ENCODE measurements around the gene ZC3H6.

ZC3H6 gene, protein sequence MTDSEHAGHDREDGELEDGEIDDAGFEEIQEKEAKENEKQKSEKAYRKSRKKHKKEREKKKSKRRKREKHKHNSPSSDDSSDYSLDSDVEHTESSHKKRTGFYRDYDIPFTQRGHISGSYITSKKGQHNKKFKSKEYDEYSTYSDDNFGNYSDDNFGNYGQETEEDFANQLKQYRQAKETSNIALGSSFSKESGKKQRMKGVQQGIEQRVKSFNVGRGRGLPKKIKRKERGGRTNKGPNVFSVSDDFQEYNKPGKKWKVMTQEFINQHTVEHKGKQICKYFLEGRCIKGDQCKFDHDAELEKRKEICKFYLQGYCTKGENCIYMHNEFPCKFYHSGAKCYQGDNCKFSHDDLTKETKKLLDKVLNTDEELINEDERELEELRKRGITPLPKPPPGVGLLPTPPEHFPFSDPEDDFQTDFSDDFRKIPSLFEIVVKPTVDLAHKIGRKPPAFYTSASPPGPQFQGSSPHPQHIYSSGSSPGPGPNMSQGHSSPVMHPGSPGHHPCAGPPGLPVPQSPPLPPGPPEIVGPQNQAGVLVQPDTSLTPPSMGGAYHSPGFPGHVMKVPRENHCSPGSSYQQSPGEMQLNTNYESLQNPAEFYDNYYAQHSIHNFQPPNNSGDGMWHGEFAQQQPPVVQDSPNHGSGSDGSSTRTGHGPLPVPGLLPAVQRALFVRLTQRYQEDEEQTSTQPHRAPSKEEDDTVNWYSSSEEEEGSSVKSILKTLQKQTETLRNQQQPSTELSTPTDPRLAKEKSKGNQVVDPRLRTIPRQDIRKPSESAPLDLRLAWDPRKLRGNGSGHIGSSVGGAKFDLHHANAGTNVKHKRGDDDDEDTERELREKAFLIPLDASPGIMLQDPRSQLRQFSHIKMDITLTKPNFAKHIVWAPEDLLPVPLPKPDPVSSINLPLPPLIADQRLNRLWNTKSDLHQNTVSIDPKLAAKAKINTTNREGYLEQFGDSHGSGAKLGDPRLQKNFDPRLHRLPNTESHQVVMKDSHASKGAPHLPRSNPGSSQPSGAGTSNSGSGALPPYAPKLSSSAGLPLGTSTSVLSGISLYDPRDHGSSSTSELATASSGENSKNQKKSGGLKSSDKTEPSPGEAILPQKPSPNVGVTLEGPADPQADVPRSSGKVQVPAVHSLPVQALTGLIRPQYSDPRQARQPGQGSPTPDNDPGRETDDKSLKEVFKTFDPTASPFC

GRCh38 chr2:112275311-112275886, at the start of gene ZC3H6:
Gene ZC3H6, plus strand, starts transcription at chr2:112275597. Its CDS starts 398 bp downstream, at chr2:112275995.
- peak; percentile 99 for DNase-seq (ENCODE audit: low read depth)
- peak within 1 kb of the TSS; percentile 99 for H3K4me3 ChIP-seq (ENCODE audit: low read depth, low read length)
- TF ChIP-seq, protein P1, sequence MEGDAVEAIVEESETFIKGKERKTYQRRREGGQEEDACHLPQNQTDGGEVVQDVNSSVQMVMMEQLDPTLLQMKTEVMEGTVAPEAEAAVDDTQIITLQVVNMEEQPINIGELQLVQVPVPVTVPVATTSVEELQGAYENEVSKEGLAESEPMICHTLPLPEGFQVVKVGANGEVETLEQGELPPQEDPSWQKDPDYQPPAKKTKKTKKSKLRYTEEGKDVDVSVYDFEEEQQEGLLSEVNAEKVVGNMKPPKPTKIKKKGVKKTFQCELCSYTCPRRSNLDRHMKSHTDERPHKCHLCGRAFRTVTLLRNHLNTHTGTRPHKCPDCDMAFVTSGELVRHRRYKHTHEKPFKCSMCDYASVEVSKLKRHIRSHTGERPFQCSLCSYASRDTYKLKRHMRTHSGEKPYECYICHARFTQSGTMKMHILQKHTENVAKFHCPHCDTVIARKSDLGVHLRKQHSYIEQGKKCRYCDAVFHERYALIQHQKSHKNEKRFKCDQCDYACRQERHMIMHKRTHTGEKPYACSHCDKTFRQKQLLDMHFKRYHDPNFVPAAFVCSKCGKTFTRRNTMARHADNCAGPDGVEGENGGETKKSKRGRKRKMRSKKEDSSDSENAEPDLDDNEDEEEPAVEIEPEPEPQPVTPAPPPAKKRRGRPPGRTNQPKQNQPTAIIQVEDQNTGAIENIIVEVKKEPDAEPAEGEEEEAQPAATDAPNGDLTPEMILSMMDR (IDR thresholded peaks at IDR 0.05; ENCODE audit: low read depth, low read length): no peak
- TF ChIP-seq, protein P2, sequence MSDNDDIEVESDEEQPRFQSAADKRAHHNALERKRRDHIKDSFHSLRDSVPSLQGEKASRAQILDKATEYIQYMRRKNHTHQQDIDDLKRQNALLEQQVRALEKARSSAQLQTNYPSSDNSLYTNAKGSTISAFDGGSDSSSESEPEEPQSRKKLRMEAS (IDR thresholded peaks at IDR 0.05; ENCODE audit: low read depth, low read length): peak; percentile 46; the same call in 1 of the 2 replicates
- peak; percentile 77 for TF ChIP-seq MYC (IDR thresholded peaks at IDR 0.05; ENCODE audit: low read depth, low read length)
- TF ChIP-seq POLR2A (IDR thresholded peaks at IDR 0.05; ENCODE audit: extremely low read depth, insufficient read length): peak; percentile 95

- no peak overlapping the region for H3K4me3 ChIP-seq (ENCODE audit: low read depth, low read length)
- TF ChIP-seq MYC (IDR thresholded peaks at IDR 0.05; ENCODE audit: low read depth, low read length): no peak
- TF ChIP-seq, protein P2 (IDR thresholded peaks at IDR 0.05; ENCODE audit: low read depth, low read length): no peak
- TF ChIP-seq, protein P1 (IDR thresholded peaks at IDR 0.05; ENCODE audit: low read depth, low read length): no peak
- no peak for TF ChIP-seq POLR2A (IDR thresholded peaks at IDR 0.05; ENCODE audit: extremely low read depth, insufficient read length)
- no peak for DNase-seq (ENCODE audit: low read depth)
Observed at GRCh38 chr2:112229348-112229747, 46.0 kb upstream of the ZC3H6 start.

DNA sequence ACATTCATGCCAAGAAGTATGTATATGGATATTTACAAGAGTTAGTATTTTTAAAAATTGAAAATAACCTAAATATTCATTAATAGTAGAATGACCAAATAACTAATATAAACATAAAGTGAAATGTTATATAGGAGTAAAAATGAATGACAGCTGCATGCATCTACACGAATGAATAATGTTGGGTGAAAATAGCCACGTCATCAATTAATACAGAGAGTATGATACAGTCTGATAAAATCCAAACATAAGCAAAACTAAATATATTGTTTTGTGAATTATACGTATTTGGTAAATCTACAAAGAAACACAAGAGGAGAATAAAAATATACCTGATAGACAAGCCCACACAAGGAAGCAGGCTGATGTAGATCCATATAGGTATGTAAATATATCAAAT, 45.0 kb upstream of the ZC3H6 start:
- H3K4me3 ChIP-seq (ENCODE audit: low read depth, low read length): no peak overlapping the region
- TF ChIP-seq POLR2A (IDR thresholded peaks at IDR 0.05; ENCODE audit: extremely low read depth, insufficient read length) (no peak), MYC (IDR thresholded peaks at IDR 0.05; ENCODE audit: low read depth, low read length) (no peak)
- TF ChIP-seq, protein P1 (IDR thresholded peaks at IDR 0.05; ENCODE audit: low read depth, low read length): no peak
- TF ChIP-seq, protein P2 (IDR thresholded peaks at IDR 0.05; ENCODE audit: low read depth, low read length): no peak
- DNase-seq (ENCODE audit: low read depth): no peak

GRCh38 chr2:112239862-112240261, 35.5 kb upstream of the ZC3H6 start:
- H3K4me3 ChIP-seq (ENCODE audit: low read depth, low read length): no peak overlapping the region
- TF ChIP-seq, protein P1 (IDR thresholded peaks at IDR 0.05; ENCODE audit: low read depth, low read length): no peak
- no peak for TF ChIP-seq POLR2A (IDR thresholded peaks at IDR 0.05; ENCODE audit: extremely low read depth, insufficient read length)
- no peak for DNase-seq (ENCODE audit: low read depth)

GRCh38 chr2:112242384-112242783, 33.0 kb upstream of the ZC3H6 start:
- H3K4me3 ChIP-seq (ENCODE audit: low read depth, low read length): no peak overlapping the region
- TF ChIP-seq, protein P2 (IDR thresholded peaks at IDR 0.05; ENCODE audit: low read depth, low read length): no peak
- TF ChIP-seq POLR2A (IDR thresholded peaks at IDR 0.05; ENCODE audit: extremely low read depth, insufficient read length) (no peak), MYC (IDR thresholded peaks at IDR 0.05; ENCODE audit: low read depth, low read length) (no peak)
- TF ChIP-seq, protein P1 (IDR thresholded peaks at IDR 0.05; ENCODE audit: low read depth, low read length): no peak
- no peak for DNase-seq (ENCODE audit: low read depth)
